MM.1S (cell line): Measurements from ENCODE around the gene SYTL4.
"Not testable (repeated sequence)": the region's sequence is repeated elsewhere in the genome, so short reads cannot be mapped to it uniquely, and the experiment has no call there.

Experiments
- DNase-seq: peaks from one replicate; pipeline ENCODE4 v3.0.0-alpha.2; 2015
- H2AFZ ChIP-seq: fragments of 300-600 bp; sonication (generic); 2 replicates; pipeline ENCODE4 v1.6.0; 2016; ENCODE audit warnings: antibody characterized with exemption, low read length
- H3F3A ChIP-seq: fragments of 300-600 bp; sonication (generic); 2 replicates; pipeline ENCODE4 v1.6.1; 2016; ENCODE audit warnings: mild to moderate bottlenecking, antibody characterized with exemption, low read length, moderate library complexity, mixed read lengths; ENCODE audit not compliant: insufficient read depth
- H3K27ac ChIP-seq: fragments of 300-600 bp; sonication (generic); 2 replicates; pipeline ENCODE4 v1.5.1; 2016; ENCODE audit warnings: mild to moderate bottlenecking, low read length
- H3K27me3 ChIP-seq: fragments of 300-600 bp; sonication (generic); replicated peaks from 2 replicates; pipeline ENCODE4 v1.6.0; 2016; ENCODE audit warnings: low read length; ENCODE audit not compliant: insufficient read depth
- H3K36me3 ChIP-seq: fragments of 300-600 bp; sonication (generic); replicated peaks from 2 replicates; pipeline ENCODE4 v1.6.1; 2016; ENCODE audit warnings: mild to moderate bottlenecking, low read length, mixed read lengths; ENCODE audit not compliant: insufficient read depth
- H3K4me1 ChIP-seq: fragments of 300-600 bp; sonication (generic); 2 replicates; pipeline ENCODE4 v1.6.1; 2016; ENCODE audit warnings: low read length, mixed read lengths
- H3K4me2 ChIP-seq: fragments of 300-600 bp; sonication (generic); 2 replicates; pipeline ENCODE4 v1.6.0; 2016; ENCODE audit warnings: low read depth, low read length
- H3K4me3 ChIP-seq: fragments of 300-600 bp; sonication (generic); 2 replicates; pipeline ENCODE4 v1.5.1; 2016; ENCODE audit warnings: low read length, mixed read lengths
- H3K79me2 ChIP-seq: fragments of 300-600 bp; sonication (generic); 2 replicates; pipeline ENCODE4 v1.6.1; 2016; ENCODE audit warnings: mixed run types, low read length, mixed read lengths
- H3K9ac ChIP-seq: fragments of 300-600 bp; sonication (generic); 2 replicates; pipeline ENCODE4 v1.6.1; 2016; ENCODE audit warnings: low read length, mixed read lengths
- H3K9me2 ChIP-seq: fragments of 300-600 bp; sonication (generic); replicated peaks from 2 replicates; pipeline ENCODE4 v1.6.1; 2016; ENCODE audit warnings: mild to moderate bottlenecking, low read length, mixed read lengths; ENCODE audit not compliant: insufficient read depth
- H3K9me3 ChIP-seq: fragments of 300-600 bp; sonication (generic); replicated peaks from 2 replicates; pipeline ENCODE4 v1.6.1; 2016; ENCODE audit warnings: mild to moderate bottlenecking, low read length, mixed read lengths; ENCODE audit not compliant: insufficient read depth
- H4K20me1 ChIP-seq: fragments of 300-600 bp; sonication (generic); 2 replicates; pipeline ENCODE4 v1.6.1; 2016; ENCODE audit warnings: mild to moderate bottlenecking, low read length, moderate library complexity, mixed read lengths; ENCODE audit not compliant: insufficient read depth
- CTCF ChIP-seq: fragments of 300-600 bp; sonication (generic); IDR thresholded peaks from 2 replicates; pipeline ENCODE4 v1.5.1; 2016; ENCODE audit warnings: antibody characterized with exemption, low read length, mixed read lengths
- EZH2 ChIP-seq: fragments of 300-600 bp; sonication (generic); optimal IDR thresholded peaks from 2 replicates; pipeline ENCODE3; 2017; ENCODE audit warnings: low read depth, mild to moderate bottlenecking, antibody characterized with exemption, low read length, mixed read lengths
- EZH2phosphoT487 ChIP-seq: fragments of 300-600 bp; sonication (generic); IDR thresholded peaks from 2 replicates; pipeline ENCODE4 v1.6.1; 2018; ENCODE audit warnings: antibody characterized with exemption, low read length

SYTL4 gene

GRCh38 chrX:100745205-100745604 is 13.3 kb upstream of the SYTL4 start:
- TF ChIP-seq EZH2 = no peak
- TF ChIP-seq EZH2phosphoT487 = no peak
- TF ChIP-seq CTCF = no peak
- Histone ChIP-seq H3K36me3 (no peaks in the 10 kb centered on the region), H3K9me3 (no peaks in the 10 kb centered on the region), H3K79me2 (no peaks in the 10 kb centered on the region), H3K4me3 (no peak overlapping the region), H3K27me3 (no peaks in the 10 kb centered on the region), H3K4me2 (no peak overlapping the region), H2AFZ (no peak overlapping the region), H3K9ac (no peak overlapping the region), H3K9me2 (no peaks in the 10 kb centered on the region), H3K4me1 (no peaks in the 10 kb centered on the region), H3K27ac (no peak overlapping the region), H3F3A (no peaks in the 10 kb centered on the region), H4K20me1 (no peaks in the 10 kb centered on the region)
- DNase-seq = no peak

GRCh38 chrX:100743009-100743607 is 11.2 kb upstream of the SYTL4 start:
- H4K20me1 ChIP-seq = no peaks in the 10 kb centered on the region
- TF ChIP-seq EZH2 (no peak), EZH2phosphoT487 (no peak)
- no peaks in the 10 kb centered on the region for H3K27me3 ChIP-seq
- no peaks in the 10 kb centered on the region for H3K36me3 ChIP-seq
- no peaks in the 10 kb centered on the region for H3K9me2 ChIP-seq
- H3K4me2 ChIP-seq = no peak overlapping the region
- H3K9me3 ChIP-seq = no peaks in the 10 kb centered on the region
- no peaks in the 10 kb centered on the region for H3F3A ChIP-seq
- H2AFZ ChIP-seq = no peak overlapping the region
- H3K9ac ChIP-seq = no peak overlapping the region
- H3K79me2 ChIP-seq = no peaks in the 10 kb centered on the region
- DNase-seq = no peak
- no peaks in the 10 kb centered on the region for H3K4me1 ChIP-seq
- H3K27ac ChIP-seq = no peak overlapping the region
- no peak overlapping the region for H3K4me3 ChIP-seq

- H4K20me1 ChIP-seq, H3K9me2 ChIP-seq, H3K27ac ChIP-seq, H2AFZ ChIP-seq, H3K36me3 ChIP-seq, H3K9me3 ChIP-seq, H3K4me2 ChIP-seq, DNase-seq, H3K9ac ChIP-seq, H3F3A ChIP-seq, H3K79me2 ChIP-seq, H3K4me3 ChIP-seq, H3K27me3 ChIP-seq, H3K4me1 ChIP-seq: not testable (repeated sequence)
Observed at GRCh38 chrX:100724006-100724405, 7.9 kb downstream of the SYTL4 start.

GRCh38 chrX:100721328-100721727 is 10.6 kb downstream of the SYTL4 start:
- Histone ChIP-seq H3K27me3 (no peaks in the 10 kb centered on the region), H2AFZ (no peak overlapping the region), H3K79me2 (no peaks in the 10 kb centered on the region), H3K9me2 (no peaks in the 10 kb centered on the region), H3K4me2 (no peak overlapping the region), H3K4me1 (no peaks in the 10 kb centered on the region), H3K27ac (no peak overlapping the region), H3K9me3 (no peaks in the 10 kb centered on the region), H4K20me1 (no peaks in the 10 kb centered on the region), H3K4me3 (no peak overlapping the region), H3K9ac (no peak overlapping the region), H3F3A (no peaks in the 10 kb centered on the region), H3K36me3 (no peaks in the 10 kb centered on the region)
- DNase-seq = no peak
- TF ChIP-seq CTCF (no peak), EZH2 (no peak), EZH2phosphoT487 (no peak)
